IPS-20b (cell line): Measurements from ENCODE around the gene RFTN1.

Source experiments
- H3K27ac ChIP-seq: one replicate; pipeline ENCODE4 v1.5.1; 2013; ENCODE audit warnings: low read length
- H3K27me3 ChIP-seq: 2 replicates; pipeline ENCODE4 v1.6.1; 2013; ENCODE audit warnings: mild to moderate bottlenecking, low read length, inconsistent platforms; ENCODE audit not compliant: insufficient read depth
- H3K36me3 ChIP-seq: 2 replicates; pipeline ENCODE4 v1.6.1; 2013; ENCODE audit warnings: low read depth, mild to moderate bottlenecking, inconsistent platforms, low read length, moderate library complexity; ENCODE audit not compliant: insufficient read depth
- H3K4me1 ChIP-seq: 2 replicates; pipeline ENCODE4 v1.6.1; 2013; ENCODE audit warnings: mild to moderate bottlenecking, control low read depth, inconsistent platforms, low read length, moderate library complexity; ENCODE audit not compliant: insufficient read depth
- H3K4me3 ChIP-seq: 2 replicates; pipeline ENCODE4 v1.5.1; 2013; ENCODE audit warnings: mild to moderate bottlenecking, low read length, inconsistent platforms
- H3K9ac ChIP-seq: 2 replicates; pipeline ENCODE4 v1.6.1; 2013; ENCODE audit warnings: low read depth, mild to moderate bottlenecking, inconsistent platforms, low read length, moderate library complexity
- H3K9me3 ChIP-seq: 2 replicates; pipeline ENCODE4 v1.6.1; 2013; ENCODE audit warnings: mild to moderate bottlenecking, low read depth, low read length, inconsistent platforms; ENCODE audit not compliant: insufficient read depth

Gene RFTN1, protein sequence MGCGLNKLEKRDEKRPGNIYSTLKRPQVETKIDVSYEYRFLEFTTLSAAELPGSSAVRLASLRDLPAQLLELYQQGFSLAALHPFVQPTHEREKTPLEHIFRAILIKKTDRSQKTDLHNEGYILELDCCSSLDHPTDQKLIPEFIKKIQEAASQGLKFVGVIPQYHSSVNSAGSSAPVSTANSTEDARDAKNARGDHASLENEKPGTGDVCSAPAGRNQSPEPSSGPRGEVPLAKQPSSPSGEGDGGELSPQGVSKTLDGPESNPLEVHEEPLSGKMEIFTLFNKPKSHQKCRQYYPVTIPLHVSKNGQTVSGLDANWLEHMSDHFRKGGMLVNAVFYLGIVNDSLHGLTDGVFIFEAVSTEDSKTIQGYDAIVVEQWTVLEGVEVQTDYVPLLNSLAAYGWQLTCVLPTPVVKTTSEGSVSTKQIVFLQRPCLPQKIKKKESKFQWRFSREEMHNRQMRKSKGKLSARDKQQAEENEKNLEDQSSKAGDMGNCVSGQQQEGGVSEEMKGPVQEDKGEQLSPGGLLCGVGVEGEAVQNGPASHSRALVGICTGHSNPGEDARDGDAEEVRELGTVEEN

DNA sequence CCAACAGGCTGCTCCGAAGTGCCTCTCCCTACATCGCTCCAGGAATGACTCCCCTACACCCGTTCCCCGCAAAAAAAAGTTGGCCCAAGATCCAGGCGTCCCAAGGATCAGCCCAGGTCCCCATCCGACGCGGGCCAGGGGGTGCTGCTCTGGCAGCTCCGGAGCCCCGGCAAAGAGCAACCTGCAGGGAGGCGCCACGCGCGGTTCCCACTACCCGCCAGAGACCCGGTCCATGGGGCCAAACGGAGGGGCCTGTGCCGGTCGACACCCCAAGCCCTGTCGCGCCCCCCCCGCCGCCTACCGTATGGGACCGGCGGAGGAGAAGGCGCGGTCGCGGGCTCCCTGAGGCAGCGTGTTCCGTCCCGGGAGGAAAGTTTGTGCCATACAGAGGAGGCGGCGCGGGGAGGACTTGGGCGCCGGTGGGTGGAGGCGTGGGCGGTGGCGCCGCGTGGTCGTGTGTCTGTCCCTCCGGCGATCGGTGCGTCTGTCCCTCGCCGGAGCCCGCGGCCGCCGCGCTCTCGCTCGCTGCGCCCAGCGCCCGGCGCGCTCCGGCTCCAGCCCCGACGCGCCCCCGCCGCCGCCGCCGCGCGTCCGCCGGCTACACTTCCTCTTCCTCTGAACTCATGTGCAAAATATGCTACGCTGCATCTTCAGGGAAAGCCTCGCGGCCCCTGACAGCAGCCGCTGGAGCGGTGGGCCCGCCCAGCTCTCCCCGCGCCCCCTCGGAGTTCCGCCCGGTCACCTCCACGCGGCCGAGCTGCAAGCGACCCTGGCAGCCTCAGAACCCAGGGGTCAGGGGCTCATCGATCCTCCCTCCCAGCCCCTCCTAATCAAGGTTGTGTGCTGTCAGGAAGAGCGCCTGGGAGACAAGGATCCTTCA, at the start of gene RFTN1:
Gene RFTN1, minus strand, starts transcription at position 559 of the 880 bp plus-strand sequence. CDS start 19,830 bp downstream, outside the sequence.
- Histone ChIP-seq H3K27ac (no peak within 1 kb of the TSS), H3K27me3 (peaks cover 67% of the 10 kb centered on the region), H3K4me1 (peaks cover 12% of the 10 kb centered on the region; the same call in 1 of the 2 replicates), H3K9ac (peak within 1 kb of the TSS; percentile 15; the same call in 1 of the 2 replicates), H3K36me3 (no peaks in the 10 kb centered on the region), H3K9me3 (no peaks in the 10 kb centered on the region), H3K4me3 (peak within 1 kb of the TSS; percentile 74)

DNA sequence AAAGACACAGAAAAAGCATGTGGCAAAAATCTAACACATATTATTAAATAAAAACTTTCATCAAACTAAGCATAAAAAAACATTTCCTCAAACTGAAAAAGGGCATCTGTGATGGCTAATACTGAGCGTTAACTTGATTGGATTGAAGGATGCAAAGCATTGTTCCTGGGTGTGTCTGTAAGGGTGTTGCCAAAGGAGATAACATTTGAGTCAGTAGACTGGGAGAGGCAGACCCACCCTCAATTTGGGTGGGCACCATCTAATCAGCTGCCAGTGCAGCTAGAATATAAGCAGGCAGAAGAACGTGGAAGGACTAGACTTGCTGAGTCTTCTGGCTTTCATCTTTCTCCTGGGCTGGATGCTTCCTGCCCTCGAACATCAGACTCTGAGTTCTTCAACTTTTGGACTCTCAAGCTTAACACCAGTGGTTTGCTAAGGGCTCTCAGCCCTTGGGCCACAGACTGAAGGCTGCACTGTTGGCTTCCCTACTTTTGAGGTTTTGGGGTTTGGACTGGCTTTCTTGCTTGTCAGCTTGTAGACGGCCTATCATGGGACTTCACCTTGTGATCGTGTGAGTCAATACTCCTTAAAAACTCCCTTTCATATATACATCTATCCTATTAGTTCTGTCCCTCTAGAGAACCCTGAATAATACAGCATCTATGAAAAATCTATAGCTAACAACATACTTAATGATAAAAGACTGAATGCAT, 46.3 kb upstream of the RFTN1 start:
- no peaks in the 10 kb centered on the region for H3K36me3 ChIP-seq
- H3K4me3 ChIP-seq: no peak overlapping the region

DNA sequence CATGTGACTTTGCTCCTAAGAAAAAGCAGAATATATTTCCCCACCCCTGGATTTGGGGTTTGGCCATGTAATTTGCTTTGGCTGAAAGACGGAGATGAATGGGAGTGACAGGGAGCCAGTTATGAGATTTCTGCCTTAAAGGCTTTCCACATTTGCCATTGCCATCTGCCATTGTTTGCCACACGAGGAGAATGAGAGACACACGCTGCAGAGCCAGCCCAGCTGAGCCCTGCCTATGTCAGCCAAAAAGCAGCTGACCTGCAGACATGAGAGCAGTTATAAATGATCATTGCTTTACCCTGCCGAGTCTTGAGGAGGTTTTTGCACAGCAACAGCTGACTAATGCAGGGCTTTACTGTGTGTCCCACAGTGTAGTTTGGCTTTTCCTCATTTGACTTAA, 40.6 kb upstream of the RFTN1 start:
- Histone ChIP-seq H3K27me3 (no peaks in the 10 kb centered on the region), H3K36me3 (no peaks in the 10 kb centered on the region), H3K27ac (no peak overlapping the region), H3K9ac (no peak overlapping the region), H3K4me1 (peaks cover 9% of the 10 kb centered on the region; the same call in 1 of the 2 replicates), H3K9me3 (no peaks in the 10 kb centered on the region), H3K4me3 (no peak overlapping the region)

More for the DNA sequence above, 46.3 kb upstream of the RFTN1 start:
- H3K4me1 ChIP-seq: no peaks in the 10 kb centered on the region
- H3K27me3 ChIP-seq: no peaks in the 10 kb centered on the region
- peaks cover 7% of the 10 kb centered on the region; the same call in 1 of the 2 replicates for H3K9me3 ChIP-seq
- H3K27ac ChIP-seq: no peak overlapping the region
- no peak overlapping the region for H3K9ac ChIP-seq

DNA sequence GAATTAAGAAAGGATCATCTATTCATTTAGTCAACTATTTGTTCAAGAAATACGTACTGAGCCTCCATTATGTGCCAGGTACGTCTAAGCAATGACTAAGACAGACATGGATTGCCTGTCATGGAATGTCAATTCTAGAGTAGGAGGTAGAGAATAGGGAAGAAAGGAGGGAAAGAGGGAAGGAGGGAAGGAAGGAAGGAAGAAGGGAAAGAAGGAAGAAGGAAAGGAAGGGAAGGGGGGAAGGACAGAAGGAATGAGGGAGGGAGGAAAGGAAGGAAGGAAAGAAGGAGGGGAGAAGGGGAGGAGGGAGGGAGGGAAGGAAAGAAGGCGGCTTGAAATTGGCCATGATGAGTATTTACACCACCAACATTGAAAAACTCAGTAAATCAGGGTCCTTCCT, 39.3 kb upstream of the RFTN1 start:
- Histone ChIP-seq H3K9me3 (no peaks in the 10 kb centered on the region), H3K27me3 (no peaks in the 10 kb centered on the region), H3K4me1 (peaks cover 9% of the 10 kb centered on the region; the same call in 1 of the 2 replicates), H3K9ac (no peak overlapping the region), H3K4me3 (no peak overlapping the region), H3K36me3 (no peaks in the 10 kb centered on the region), H3K27ac (no peak overlapping the region)

DNA sequence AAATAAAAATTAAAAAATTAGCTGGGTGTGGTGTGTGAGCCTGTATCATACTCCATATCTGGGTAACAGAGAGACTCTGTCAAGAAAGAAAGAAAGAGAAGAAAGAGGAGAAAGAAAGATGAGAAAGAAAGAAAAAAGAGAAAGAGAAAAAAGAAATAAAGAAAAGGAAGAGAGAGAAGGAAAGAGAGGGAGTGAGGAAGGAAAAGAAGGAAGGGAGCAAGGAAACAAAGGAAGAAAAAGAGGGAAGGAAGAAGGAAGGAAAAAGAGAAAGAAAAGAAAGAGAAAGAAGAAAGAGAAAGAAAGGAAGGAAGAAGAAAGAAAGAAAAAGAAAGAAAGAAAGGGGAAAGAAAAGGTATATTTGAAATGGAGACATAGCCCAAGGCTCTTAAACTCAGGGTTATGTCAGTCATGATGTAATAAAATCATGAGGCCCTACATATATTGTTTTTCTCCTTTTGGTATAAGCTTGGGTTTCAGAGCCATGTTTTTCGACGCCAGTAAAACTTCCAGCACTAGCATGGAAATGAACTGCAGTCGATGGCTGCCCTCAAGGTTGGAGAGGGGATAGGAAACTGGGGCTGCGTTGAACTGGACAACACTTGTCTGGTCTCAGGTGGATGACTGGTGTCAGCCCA, 38.0 kb upstream of the RFTN1 start:
- Histone ChIP-seq H3K4me1 (peaks cover 9% of the 10 kb centered on the region; the same call in 1 of the 2 replicates), H3K9me3 (no peaks in the 10 kb centered on the region), H3K9ac (peak overlapping the region; percentile 47; the same call in 1 of the 2 replicates), H3K27ac (no peak overlapping the region), H3K36me3 (no peaks in the 10 kb centered on the region), H3K4me3 (no peak overlapping the region), H3K27me3 (no peaks in the 10 kb centered on the region)

DNA sequence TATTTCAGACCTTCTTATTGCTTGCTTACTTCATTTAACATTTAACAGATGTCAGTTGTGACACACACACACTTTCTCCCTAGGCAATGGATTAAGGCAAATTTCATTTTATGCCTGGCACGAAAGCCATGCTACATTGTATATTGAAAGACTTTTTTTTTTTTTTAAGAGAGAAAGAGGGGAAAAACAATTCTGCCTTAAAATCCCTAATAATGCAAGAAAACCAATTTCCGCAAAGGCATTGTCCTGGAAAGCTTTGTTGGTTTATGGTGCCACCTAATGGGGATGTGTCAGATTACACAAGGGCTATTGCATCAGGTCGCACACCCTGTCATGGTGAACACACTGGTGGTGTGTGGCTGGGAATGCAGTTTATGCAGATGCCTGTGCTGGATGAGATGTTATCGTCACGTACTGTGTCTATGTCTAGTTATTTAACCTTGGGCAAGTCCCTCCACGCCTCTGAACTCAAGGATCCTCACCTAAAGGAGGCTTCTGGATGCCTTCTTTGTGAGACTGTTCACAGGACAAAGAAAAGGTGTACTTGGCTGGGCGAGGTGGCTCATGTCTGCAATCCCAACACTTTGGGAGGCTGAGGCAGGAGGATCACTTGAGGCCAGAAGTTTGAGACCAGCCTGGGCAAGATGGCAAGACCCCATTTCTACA, 37.3 kb upstream of the RFTN1 start:
- Histone ChIP-seq H3K27me3 (no peaks in the 10 kb centered on the region), H3K4me3 (peak overlapping the region; percentile 40; the same call in 1 of the 2 replicates), H3K27ac (no peak overlapping the region), H3K4me1 (peaks cover 9% of the 10 kb centered on the region; the same call in 1 of the 2 replicates), H3K9ac (peak overlapping the region; percentile 49; the same call in 1 of the 2 replicates), H3K36me3 (no peaks in the 10 kb centered on the region), H3K9me3 (no peaks in the 10 kb centered on the region)

DNA sequence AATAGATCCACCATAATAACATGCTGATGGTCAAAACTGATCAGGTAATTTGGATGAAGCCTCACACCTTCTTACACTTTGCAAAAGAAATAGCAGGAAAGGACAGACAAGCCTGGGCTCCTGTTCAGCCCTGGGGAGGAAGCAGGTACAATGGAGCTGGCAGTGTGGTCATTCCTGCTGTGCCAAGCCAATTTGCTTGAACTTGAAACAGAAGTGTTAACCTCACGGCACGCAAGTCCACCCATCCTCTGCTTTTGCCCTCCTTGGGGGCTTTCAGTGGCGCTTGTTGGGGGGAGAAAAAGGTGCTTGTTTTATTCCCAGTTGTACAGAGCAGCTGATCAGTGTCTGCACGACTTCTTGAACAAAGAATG, 36.8 kb upstream of the RFTN1 start:
- H3K4me1 ChIP-seq: peaks cover 9% of the 10 kb centered on the region; the same call in 1 of the 2 replicates
- no peak overlapping the region for H3K27ac ChIP-seq
- H3K4me3 ChIP-seq: peak overlapping the region; percentile 40; the same call in 1 of the 2 replicates
- no peaks in the 10 kb centered on the region for H3K27me3 ChIP-seq
- no peaks in the 10 kb centered on the region for H3K9me3 ChIP-seq
- no peaks in the 10 kb centered on the region for H3K36me3 ChIP-seq
- peak overlapping the region; percentile 49; the same call in 1 of the 2 replicates for H3K9ac ChIP-seq

DNA sequence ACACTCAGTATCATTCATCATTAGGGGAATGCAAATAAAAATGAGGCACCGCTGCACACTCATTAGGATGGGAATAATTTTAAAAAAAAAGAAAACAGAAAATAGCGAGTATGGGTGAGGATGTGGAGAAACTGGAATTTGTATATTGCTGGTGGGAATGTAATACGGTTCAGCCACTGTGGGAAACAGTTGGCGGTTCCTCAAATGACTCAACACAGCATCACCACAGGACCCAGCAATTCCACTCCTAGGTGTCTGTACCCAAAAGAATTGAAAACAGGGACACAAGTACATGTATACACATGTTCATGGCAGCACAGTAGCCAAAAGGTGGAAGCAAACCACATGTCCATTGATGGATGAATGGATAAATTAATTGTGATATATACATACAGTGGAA, 35.2 kb upstream of the RFTN1 start:
- Histone ChIP-seq H3K36me3 (no peaks in the 10 kb centered on the region), H3K4me1 (peaks cover 9% of the 10 kb centered on the region; the same call in 1 of the 2 replicates), H3K27me3 (no peaks in the 10 kb centered on the region), H3K9me3 (no peaks in the 10 kb centered on the region), H3K27ac (no peak overlapping the region), H3K9ac (no peak overlapping the region), H3K4me3 (no peak overlapping the region)

DNA sequence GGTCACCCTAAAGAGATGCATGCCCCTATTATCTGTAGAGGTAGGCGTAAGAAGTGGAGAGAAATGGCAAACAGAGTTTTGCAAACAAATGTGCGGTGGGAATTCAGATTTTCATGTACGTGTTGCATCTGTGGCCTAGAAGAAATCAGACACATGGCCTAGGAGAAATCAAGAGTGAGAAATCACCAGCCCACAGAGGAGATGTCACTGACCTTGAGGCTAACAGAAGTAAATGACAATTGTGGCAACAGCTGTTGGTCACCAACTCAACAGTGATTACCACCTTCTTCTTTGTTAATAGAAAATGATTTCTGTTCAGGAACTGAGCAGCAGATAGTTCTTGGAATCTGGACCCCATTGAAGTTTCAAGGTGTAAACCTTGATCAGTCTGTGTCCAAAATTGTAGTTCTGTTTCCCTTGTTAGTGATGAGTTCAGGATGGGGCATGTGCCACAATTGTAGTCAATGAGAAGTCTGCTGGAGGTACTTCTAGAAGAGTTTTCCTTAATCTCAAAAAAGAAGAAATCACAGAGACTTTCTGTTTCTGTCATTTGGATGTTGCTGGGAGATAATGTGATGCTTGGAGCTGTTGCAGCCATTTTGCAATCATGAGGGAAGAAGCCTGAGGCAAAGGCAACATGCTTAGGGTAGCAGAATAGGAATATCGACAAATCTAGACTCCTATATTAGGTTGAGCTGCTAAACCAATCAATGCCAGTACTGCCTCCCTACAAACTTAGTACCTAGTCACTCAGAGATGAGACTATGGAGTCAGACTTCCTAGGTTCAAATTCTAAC, 34.3 kb upstream of the RFTN1 start:
- Histone ChIP-seq H3K4me3 (no peak overlapping the region), H3K4me1 (peaks cover 9% of the 10 kb centered on the region; the same call in 1 of the 2 replicates), H3K27ac (no peak overlapping the region), H3K9me3 (no peaks in the 10 kb centered on the region), H3K27me3 (no peaks in the 10 kb centered on the region), H3K36me3 (no peaks in the 10 kb centered on the region), H3K9ac (no peak overlapping the region)
